OCI-M2 (cell line): ENCODE measurements around the gene MUC5B.

Experiments
- DNase-seq: peaks from one replicate; lab custom pipeline; 2025; ENCODE audit not compliant: unreplicated experiment; lab: John Stamatoyannopoulos, UW

The MUC5B gene

DNA sequence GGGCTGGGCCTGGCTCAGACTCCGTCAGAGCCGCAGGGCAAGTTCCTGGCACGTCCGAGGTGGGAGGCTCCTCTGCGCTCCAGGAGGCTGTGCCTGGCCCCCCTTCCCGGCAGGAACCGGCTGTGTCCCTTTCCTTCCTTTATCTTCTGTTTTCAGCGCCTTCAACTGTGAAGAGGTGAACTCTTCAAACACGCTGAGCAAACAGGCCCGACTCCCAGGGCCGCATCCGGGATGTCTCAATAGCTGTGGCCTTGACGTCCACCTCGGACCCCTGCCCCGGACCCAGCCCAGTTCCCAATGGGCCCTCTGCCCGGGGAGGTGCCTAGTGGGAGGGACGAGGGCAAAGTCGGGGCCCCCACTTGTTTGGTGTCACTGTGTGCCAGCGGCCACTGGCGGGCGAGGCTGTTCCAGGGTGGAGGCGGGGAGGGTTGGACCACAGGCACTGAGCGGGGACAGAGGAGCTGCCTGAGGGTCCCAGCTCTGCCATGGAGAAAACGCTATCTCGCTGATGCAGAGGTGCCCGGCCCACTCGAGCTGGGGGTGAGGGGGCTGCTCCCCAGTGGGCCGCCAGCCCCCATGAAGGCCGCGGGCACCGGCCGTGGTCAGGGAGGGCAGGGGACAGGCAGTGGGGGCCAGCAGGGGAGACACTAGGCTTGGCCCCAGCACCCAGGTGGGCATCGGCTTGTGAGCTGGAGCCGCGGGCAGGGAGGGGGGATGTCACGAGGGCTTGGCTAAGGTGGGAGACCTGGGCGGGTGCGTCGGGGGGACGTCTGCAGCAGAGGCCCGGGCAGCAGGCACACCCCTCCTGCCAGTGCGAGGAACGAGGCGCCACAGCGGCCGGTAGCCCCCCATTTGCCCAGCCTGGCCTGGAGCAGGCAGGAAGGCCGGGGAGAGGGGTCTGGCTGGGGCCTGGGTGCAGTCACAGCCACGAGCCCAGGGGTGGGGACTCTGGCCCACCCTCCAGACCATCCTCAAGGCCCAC is 2.7 kb upstream of the MUC5B start:
- no peak for DNase-seq

DNA sequence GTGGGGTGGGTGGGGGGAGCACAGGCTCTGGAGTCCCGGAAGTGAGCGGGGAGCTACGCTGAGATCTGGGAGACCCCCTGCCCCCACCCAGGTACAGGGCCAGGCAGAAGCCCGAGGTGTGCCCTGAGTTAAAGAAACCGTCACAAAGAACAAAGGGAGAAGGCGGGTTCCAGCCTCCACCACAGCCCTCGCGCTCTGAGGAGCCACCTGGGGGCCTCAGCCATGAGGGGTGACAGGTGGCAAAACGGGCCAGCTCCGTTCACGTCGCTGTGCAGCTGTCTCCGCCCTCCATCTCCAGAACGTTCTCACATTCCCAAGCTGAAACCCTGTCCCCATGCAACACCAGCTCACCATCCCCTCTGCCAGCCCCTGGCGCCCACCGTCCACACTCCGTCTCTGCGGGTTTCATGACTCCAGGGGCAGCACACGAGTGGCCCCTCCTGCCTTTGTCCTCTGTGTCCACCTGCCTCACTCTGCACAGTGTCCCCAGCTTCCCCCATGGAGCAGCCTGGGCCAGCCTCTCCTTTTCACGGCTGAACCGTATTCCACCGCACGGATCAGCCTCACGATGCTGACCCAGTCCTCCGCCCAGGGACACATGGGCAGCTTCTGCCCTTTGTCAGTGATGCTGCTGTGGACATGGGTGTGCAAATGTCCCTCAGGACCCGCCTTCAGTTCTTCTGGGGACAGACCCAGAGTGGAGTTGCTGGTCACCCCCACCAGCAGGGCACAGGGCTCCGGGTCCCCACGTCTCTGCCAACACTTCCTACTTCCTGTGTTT is 1.7 kb upstream of the MUC5B start:
- DNase-seq, result no peak

DNA sequence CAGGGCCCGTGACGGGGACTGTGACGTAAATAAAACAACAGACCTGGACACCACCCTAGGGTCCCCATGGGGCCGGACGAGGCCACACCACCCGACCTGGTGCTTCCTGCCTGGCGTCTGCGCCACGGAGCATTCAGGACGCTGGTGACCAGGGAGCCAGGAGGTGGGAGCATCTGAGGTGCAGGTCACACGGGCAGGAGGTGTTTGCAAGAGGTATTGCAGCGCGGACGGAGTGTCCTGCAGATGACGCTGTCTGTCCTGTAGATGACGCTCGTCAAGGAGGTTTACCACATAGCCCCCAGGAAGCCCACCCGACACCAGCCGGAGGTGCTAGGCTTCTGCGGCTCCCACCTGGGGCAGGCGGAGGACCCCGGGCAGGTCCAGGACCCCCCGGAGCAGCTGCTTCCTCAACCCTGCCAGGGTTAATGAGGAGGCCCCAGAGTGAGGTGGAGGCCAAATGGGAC is 986 bp upstream of the MUC5B start:
- no peak for DNase-seq

- DNase-seq, result no peak
Measured at GRCh38 chr11:1223346-1224110, 662 bp downstream of the MUC5B start.

- no peak for DNase-seq
Measured at GRCh38 chr11:1224111-1224490, 1.2 kb downstream of the MUC5B start.

DNA sequence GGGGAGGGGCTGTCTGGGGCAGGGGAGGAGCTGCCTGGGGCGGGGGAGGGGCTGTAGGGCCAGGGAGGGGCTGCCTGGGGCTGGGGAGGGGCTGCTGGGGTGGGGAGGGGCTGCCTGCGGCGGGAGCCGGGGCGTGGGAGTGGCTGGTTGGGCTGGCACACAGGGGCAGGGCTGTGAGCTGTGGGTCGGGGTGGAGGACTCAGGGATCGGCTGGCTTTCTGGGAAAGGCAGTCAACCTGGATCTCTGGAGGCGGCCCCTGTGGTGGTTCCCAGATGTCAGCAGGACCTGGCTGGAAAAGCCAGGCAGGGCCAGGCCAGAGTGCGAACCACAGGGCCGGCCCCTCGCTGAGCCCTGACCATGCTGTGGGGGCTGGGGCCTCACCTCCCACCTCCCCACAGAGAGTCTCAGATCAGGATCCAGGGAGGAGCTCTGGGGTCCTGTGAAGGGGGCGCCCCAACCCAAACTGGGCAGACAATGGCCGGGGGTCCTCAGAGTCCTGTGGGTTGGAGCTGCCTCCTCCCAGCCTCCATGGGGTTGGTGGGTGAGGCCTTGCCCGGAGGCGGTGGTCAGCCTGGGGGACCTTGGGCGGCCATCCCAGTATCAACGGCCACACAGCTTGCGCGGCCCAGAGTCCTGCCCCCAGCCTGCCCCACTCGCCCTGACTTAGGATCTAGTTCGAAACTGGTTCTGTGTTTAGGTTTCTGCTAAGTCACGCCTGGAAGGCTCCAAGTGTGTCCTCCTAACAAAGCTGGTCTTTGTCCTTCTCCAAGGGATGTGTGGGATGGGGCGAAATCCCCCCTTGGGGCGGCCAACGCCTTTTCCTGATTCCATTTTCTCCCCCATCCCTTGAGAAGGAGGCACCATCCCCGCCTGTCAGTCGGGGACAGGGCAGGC is 1.9 kb downstream of the MUC5B start:
- no peak for DNase-seq

- no peak for DNase-seq
Measured at GRCh38 chr11:1225386-1226225, 2.7 kb downstream of the MUC5B start.

GRCh38 chr11:1226226-1226985 is 3.5 kb downstream of the MUC5B start:
- DNase-seq, result no peak

- DNase-seq, result no peak
Measured at GRCh38 chr11:1226986-1227550, 4.2 kb downstream of the MUC5B start.

DNA sequence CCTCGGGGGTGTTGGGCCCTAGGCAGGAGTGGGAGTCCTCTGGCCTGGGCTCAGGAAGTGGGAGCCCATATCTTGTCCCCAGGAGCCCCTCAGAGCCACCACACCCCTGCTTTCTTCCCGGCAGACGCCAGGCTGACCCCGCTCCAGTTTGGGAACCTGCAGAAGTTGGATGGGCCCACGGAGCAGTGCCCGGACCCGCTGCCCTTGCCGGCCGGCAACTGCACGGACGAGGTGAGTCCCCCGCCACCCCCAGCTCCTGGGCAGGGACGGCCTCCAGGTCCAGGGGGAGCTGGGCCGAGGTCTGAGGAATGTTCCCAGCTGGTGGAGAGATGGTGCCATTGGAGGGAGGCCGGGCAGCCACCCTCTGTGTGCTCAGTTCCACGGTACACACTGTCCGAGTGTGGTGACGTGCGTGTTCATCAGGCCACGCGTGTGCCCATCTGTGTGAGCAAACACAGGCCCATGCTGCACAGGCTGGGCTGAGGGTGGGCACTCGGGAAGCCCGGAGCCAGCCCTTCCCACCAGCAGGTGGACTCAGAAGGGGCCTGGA is 4.8 kb downstream of the MUC5B start:
- DNase-seq, result no peak

- no peak for DNase-seq
Measured at GRCh38 chr11:1228101-1228821, 5.4 kb downstream of the MUC5B start.

DNA sequence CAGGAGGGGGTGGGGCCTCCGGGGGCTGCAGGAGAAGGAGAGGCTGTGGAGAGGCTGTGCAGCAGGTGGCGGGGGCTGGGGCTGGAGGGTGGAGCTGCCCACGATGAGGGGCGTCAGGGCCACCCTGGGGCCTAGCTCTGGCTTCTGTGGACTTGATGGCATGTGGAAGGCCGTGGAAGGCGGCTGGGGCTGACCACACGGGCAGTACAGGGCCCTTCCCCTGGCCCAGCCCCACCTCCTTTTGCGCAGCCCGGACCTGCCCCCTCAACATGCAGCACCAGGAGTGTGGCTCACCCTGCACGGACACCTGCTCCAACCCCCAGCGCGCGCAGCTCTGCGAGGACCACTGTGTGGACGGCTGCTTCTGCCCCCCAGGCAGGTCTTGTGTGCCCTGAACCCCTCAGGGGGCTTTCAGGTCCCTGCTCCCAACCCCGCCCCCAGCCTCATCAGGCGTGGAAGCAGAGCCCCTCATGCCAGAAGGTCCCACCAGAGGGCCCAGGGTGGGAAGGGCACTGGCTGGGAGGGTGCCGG is 6.1 kb downstream of the MUC5B start:
- no peak for DNase-seq

DNA sequence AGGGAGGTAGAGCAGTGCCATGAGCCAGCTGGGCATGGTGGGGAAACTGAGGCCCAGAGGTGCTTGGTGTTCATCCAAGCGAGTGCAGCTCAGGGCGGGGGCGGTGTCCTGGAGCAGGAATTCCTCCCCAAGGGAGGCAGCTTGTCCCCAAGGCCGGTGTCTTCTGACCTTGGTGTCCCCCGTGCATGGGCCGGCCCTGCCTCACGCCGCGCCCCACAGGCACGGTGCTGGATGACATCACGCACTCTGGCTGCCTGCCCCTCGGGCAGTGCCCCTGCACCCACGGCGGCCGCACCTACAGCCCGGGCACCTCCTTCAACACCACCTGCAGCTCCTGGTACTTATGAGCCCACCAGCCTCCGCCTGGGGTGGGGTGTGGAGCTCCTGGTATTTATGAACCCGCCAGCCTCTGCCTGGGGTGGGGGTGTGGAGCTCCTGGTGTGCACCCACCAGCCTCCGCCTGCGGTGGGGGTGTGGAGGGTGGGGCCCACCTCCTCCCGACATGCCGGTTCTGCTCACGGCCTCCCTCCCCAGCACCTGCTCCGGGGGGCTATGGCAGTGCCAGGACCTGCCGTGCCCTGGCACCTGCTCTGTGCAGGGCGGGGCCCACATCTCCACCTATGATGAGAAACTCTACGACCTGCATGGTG is 6.7 kb downstream of the MUC5B start:
- DNase-seq, result no peak

DNA sequence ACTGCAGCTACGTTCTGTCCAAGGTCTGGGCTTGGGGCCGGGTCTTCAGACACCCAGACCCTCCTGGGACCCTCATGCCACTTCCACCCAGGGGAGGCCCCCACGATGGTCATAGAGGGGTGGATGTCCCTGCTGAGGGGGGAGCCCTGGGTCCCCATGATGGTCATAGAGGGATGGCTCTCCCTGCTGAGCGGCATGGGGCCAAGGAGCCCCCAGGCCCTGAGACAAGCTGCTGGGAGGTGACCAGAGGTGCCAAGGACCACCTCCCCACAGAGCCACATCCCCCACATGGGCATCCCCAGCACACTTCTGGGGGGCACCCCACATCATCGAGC is 7.2 kb downstream of the MUC5B start:
- DNase-seq, result no peak

DNA sequence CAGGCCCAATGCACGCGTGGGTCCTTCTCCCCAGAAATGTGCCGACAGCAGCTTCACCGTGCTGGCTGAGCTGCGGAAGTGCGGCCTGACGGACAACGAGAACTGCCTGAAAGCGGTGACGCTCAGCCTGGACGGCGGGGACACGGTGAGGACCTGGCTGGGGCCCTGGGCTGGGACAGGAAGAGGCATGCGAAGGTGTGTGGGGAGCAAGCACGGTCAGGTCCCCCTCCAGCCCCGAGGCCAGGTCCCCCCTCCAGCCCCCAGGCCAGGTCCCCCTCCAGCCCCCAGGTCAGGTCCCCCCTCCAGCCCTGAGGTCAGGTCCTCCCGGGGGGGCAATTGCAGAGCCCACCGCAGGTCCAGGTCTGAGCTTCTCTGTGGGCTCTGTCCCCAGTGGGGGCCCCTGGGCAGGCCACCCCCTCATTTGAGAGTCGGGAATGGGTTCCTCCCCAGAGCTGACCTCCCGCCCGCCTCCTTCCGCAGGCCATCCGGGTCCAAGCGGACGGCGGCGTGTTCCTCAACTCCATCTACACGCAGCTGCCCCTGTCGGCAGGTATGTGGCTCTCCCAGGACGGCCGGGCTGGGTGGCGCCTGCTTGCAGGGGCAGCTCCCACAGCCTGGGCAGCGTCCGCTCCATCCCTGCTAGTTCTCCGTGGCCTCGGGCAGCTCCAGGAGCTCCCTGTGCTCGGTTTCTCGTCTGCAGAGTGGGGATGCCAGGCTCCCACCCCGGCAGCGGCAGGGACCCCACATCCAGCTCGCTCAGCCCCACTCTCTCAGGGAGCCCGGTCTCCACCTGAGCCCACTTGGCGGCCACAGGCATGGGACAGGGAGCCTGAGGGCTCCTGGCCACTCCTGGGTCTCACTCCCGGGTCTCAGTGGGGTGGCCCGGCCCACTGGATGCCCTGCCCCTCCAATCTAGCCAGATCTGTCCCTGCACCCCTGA is 7.9 kb downstream of the MUC5B start:
- DNase-seq, result no peak
